H1 (cell line): Measurements from ENCODE around the gene ANAPC2. TPM values are rescaled to one million over a fixed set of nuclear protein-coding genes. Genes with fewer than 3 reads are reported as not detected.

Experiments used
- CTCF ChIA-PET: fragments of 300-600 bp; sonication (Branson Sonifier 250); formaldehyde crosslinking; loops from one replicate; lab custom pipeline; 2021; ENCODE audit not compliant: partially characterized antibody; lab: Charles Lee
- POLR2A ChIA-PET: fragments of 300-600 bp; sonication (Branson Sonifier 250); formaldehyde crosslinking; loops from one replicate; lab custom pipeline; 2021; ENCODE audit warnings: inconsistent platforms; ENCODE audit not compliant: partially characterized antibody; lab: Charles Lee
- DNase-seq, 2 experiments: peaks; one replicate each; pipeline versions ENCODE4 v3.0.0 to v3.0.0-alpha.2; 2010 to 2022; ENCODE audit warnings: low spot score in 2 of 2, low read depth in 1 of 2, mixed read lengths in 1 of 2
- FAIRE-seq: peaks from 2 replicates; lab custom pipeline; 2011; peaks lifted over from hg19 to GRCh38; lab: Jason Lieb, UNC
- H2AFZ ChIP-seq: 2 replicates; pipeline ENCODE4 v1.8.1; 2012; ENCODE audit warnings: low read length, inconsistent platforms
- H2AK5ac ChIP-seq: 2 replicates; pipeline ENCODE4 v1.6.1; 2013; ENCODE audit warnings: low read depth, low read length
- H2BK120ac ChIP-seq: replicated peaks from 2 replicates; pipeline ENCODE3; 2013; ENCODE audit warnings: low read depth, low read length, inconsistent platforms
- H2BK12ac ChIP-seq: 2 replicates; pipeline ENCODE4 v1.6.1; 2013; ENCODE audit warnings: low read depth, low read length
- H2BK15ac ChIP-seq: 2 replicates; pipeline ENCODE4 v1.6.1; 2013; ENCODE audit warnings: low read length
- H2BK20ac ChIP-seq: 2 replicates; pipeline ENCODE4 v1.6.1; 2013; ENCODE audit warnings: low read length
- H2BK5ac ChIP-seq: 2 replicates; pipeline ENCODE4 v1.6.1; 2013; ENCODE audit warnings: low read depth, low read length
- H3K14ac ChIP-seq: 2 replicates; pipeline ENCODE4 v1.6.1; 2013; ENCODE audit warnings: inconsistent platforms; ENCODE audit not compliant: insufficient read length
- H3K18ac ChIP-seq: 2 replicates; pipeline ENCODE4 v1.6.1; 2013; ENCODE audit warnings: low read length; ENCODE audit errors: extremely low read depth
- H3K23ac ChIP-seq: 2 replicates; pipeline ENCODE4 v1.6.1; 2013; ENCODE audit warnings: inconsistent platforms; ENCODE audit not compliant: insufficient read length
- H3K23me2 ChIP-seq: 2 replicates; pipeline ENCODE4 v1.6.1; 2013; ENCODE audit warnings: low read depth, low read length
- H3K27ac ChIP-seq: 2 replicates; pipeline ENCODE4 v1.6.1; 2011; ENCODE audit warnings: low read depth, low read length, inconsistent platforms
- H3K27me3 ChIP-seq, 4 experiments: replicated peaks in 1 of 4; 1 replicate in 1 of 4; 2 replicates in 3 of 4; pipeline versions ENCODE4 v1.6.1 to v1.8.1; 2011 to 2013; ENCODE audit warnings: low read length in 3 of 4, mild to moderate bottlenecking in 3 of 4, inconsistent platforms in 2 of 4, mixed read lengths in 2 of 4, moderate library complexity in 1 of 4; ENCODE audit not compliant: control insufficient read depth in 3 of 4, insufficient read depth in 3 of 4; ENCODE audit errors: extremely low read depth in 1 of 4
- H3K36me3 ChIP-seq, 4 experiments: 2 replicates each; pipeline versions ENCODE4 v1.6.1 to v1.8.1; 2011 to 2013; ENCODE audit warnings: mild to moderate bottlenecking in 4 of 4, low read length in 3 of 4, moderate library complexity in 2 of 4, control low read depth in 1 of 4, inconsistent platforms in 1 of 4; ENCODE audit not compliant: insufficient read depth in 4 of 4, control insufficient read depth in 2 of 4
- H3K4ac ChIP-seq: replicated peaks from 2 replicates; pipeline ENCODE3; 2013; ENCODE audit warnings: low read length, low read depth, mixed read lengths, inconsistent platforms; ENCODE audit not compliant: insufficient read length
- H3K4me1 ChIP-seq, 4 experiments: replicated peaks in 1 of 4; 1 replicate in 1 of 4; 2 replicates in 3 of 4; pipeline versions ENCODE4 v1.6.1 to v1.8.1; 2011 to 2013; ENCODE audit warnings: low read length in 3 of 4, inconsistent platforms in 2 of 4, mixed read lengths in 1 of 4; ENCODE audit not compliant: insufficient read depth in 4 of 4, control insufficient read depth in 3 of 4
- H3K4me2 ChIP-seq, 2 experiments: 2 replicates each; pipeline versions ENCODE4 v1.6.1 to v1.8.1; 2011 to 2013; ENCODE audit warnings: low read depth in 2 of 2, low read length in 2 of 2, control low read depth in 1 of 2, inconsistent platforms in 1 of 2, mild to moderate bottlenecking in 1 of 2; ENCODE audit not compliant: insufficient read depth in 1 of 2
- H3K4me3 ChIP-seq, 4 experiments: fragments of 200-600, 300-600 bp in 1 of 4; sonication (generic), shearing (Covaris generic), sonication (Bioruptor Twin) in 1 of 4; 2 replicates each; pipeline versions ENCODE4 v1.5.1 to v1.8.1; 2011 to 2016; ENCODE audit warnings: low read length in 4 of 4, low read depth in 3 of 4, control low read depth in 2 of 4, inconsistent platforms in 2 of 4, mild to moderate bottlenecking in 2 of 4, mixed read lengths in 1 of 4, moderate library complexity in 1 of 4; ENCODE audit not compliant: insufficient read depth in 2 of 4; ENCODE audit errors: extremely low read depth in 1 of 4
- H3K56ac ChIP-seq: replicated peaks from 2 replicates; pipeline ENCODE3; 2013; ENCODE audit warnings: low read depth, mild to moderate bottlenecking, mixed read lengths, low read length, inconsistent platforms; ENCODE audit not compliant: insufficient read length
- H3K79me1 ChIP-seq: 2 replicates; pipeline ENCODE4 v1.6.1; 2013; ENCODE audit warnings: low read depth, low read length, control low read depth
- H3K79me2 ChIP-seq, 2 experiments: 2 replicates each; pipeline versions ENCODE4 v1.6.1 to v1.8.1; 2012 to 2013; ENCODE audit warnings: low read length in 2 of 2, mild to moderate bottlenecking in 2 of 2, inconsistent platforms in 1 of 2; ENCODE audit not compliant: insufficient read depth in 2 of 2, control insufficient read depth in 1 of 2
- H3K9ac ChIP-seq, 4 experiments: replicated peaks in 1 of 4; 1 replicate in 1 of 4; 2 replicates in 3 of 4; pipeline versions ENCODE4 v1.6.1 to v1.8.1; 2011 to 2013; ENCODE audit warnings: low read depth in 3 of 4, low read length in 3 of 4, control low read depth in 2 of 4, mild to moderate bottlenecking in 2 of 4, moderate library complexity in 2 of 4, inconsistent platforms in 1 of 4; ENCODE audit errors: extremely low read depth in 1 of 4
- H3K9me3 ChIP-seq, 2 experiments: 2 replicates each; pipeline versions ENCODE4 v1.6.1 to v1.8.1; 2012 to 2013; ENCODE audit warnings: mild to moderate bottlenecking in 2 of 2, moderate library complexity in 2 of 2, control low read depth in 1 of 2, inconsistent platforms in 1 of 2, low read depth in 1 of 2, low read length in 1 of 2, mixed read lengths in 1 of 2; ENCODE audit not compliant: insufficient read depth in 2 of 2
- H4K20me1 ChIP-seq, 2 experiments: replicated peaks in 1 of 2; 2 replicates each; pipeline versions ENCODE3 to v1.8.1; 2011 to 2013; ENCODE audit warnings: inconsistent platforms in 2 of 2, low read length in 2 of 2, mild to moderate bottlenecking in 1 of 2; ENCODE audit not compliant: insufficient read depth in 2 of 2, control insufficient read depth in 1 of 2
- H4K5ac ChIP-seq: 2 replicates; pipeline ENCODE4 v1.6.1; 2013; ENCODE audit warnings: low read length, low read depth, mixed read lengths, inconsistent platforms; ENCODE audit not compliant: insufficient read length
- H4K8ac ChIP-seq: 2 replicates; pipeline ENCODE4 v1.8.0; 2013; ENCODE audit warnings: mild to moderate bottlenecking, moderate library complexity, low read length, inconsistent platforms; ENCODE audit not compliant: insufficient read depth; ENCODE audit errors: extremely low read depth
- H4K91ac ChIP-seq: replicated peaks from 2 replicates; pipeline ENCODE3; 2013; ENCODE audit warnings: low read length, mixed read lengths, inconsistent platforms; ENCODE audit not compliant: insufficient read length
- ASH2L ChIP-seq: fragments of 200-600, 300-600 bp; sonication (generic); IDR thresholded peaks from one replicate; pipeline ENCODE4 v1.7.1; 2017; ENCODE audit warnings: low read length
- ATF3 ChIP-seq: IDR thresholded peaks from 2 replicates; pipeline ENCODE4 v1.6.1; 2011; ENCODE audit warnings: low read depth, mild to moderate bottlenecking, low read length; ENCODE audit not compliant: insufficient read depth
- CBX5 ChIP-seq: fragments of 300-800, 300-1000 bp; sonication (generic); IDR thresholded peaks from 2 replicates; pipeline ENCODE4 v1.7.1; 2016; ENCODE audit warnings: antibody characterized with exemption, low read length, low read depth
- CBX8 ChIP-seq: fragments of 300-800, 300-1000 bp; sonication (generic); IDR thresholded peaks from 2 replicates; pipeline ENCODE4 v1.7.1; 2016; ENCODE audit warnings: low read depth, low read length, borderline replicate concordance
- JUND ChIP-seq: IDR thresholded peaks from 2 replicates; pipeline ENCODE4 v1.6.1; 2011; ENCODE audit warnings: mild to moderate bottlenecking, improper control_type of control experiment, low read length
- MAX ChIP-seq: IDR thresholded peaks from 2 replicates; pipeline ENCODE4 v1.6.1; 2012; ENCODE audit warnings: inconsistent platforms
- NRF1 ChIP-seq: IDR thresholded peaks from 2 replicates; pipeline ENCODE4 v1.6.1; 2011; ENCODE audit warnings: mild to moderate bottlenecking, low read depth, low read length, improper control_type of control experiment
- POLR2AphosphoS5 ChIP-seq: IDR thresholded peaks from 2 replicates; pipeline ENCODE4 v1.6.1; 2011; ENCODE audit warnings: low read depth, low read length
- RNF2 ChIP-seq: fragments of 200-900, 300-1000 bp; sonication (generic); IDR thresholded peaks from 2 replicates; pipeline ENCODE4 v1.7.1; 2016; ENCODE audit warnings: borderline replicate concordance, low read depth, mild to moderate bottlenecking, antibody characterized with exemption, low read length; ENCODE audit not compliant: poor library complexity, severe bottlenecking; ENCODE audit errors: missing control alignments
- SAP30 ChIP-seq: fragments of 300-600 bp; sonication (generic); IDR thresholded peaks from 2 replicates; pipeline ENCODE4 v1.7.1; 2012; ENCODE audit warnings: low read length, moderate library complexity, mild to moderate bottlenecking, inconsistent platforms; ENCODE audit not compliant: insufficient read depth, insufficient replicate concordance
- SRF ChIP-seq: IDR thresholded peaks from 2 replicates; pipeline ENCODE4 v1.6.1; 2011; ENCODE audit warnings: mild to moderate bottlenecking, low read depth, low read length, moderate library complexity
- TCF12 ChIP-seq: IDR thresholded peaks from 2 replicates; pipeline ENCODE4 v1.6.1; 2011; ENCODE audit warnings: low read depth, mild to moderate bottlenecking, low read length
- TEAD4 ChIP-seq: IDR thresholded peaks from 2 replicates; pipeline ENCODE4 v1.6.1; 2012; ENCODE audit warnings: low read depth, low read length, inconsistent platforms, mixed read lengths
- WGBS, 2 experiments: shearing (Covaris generic) in 1 of 2; methylation state at CpG; one replicate each; pipeline versions ENCODE4 v1.1.6 to v1.1.7; 2013 to 2015; ENCODE audit warnings: low lambda C conversion rate in 2 of 2, mixed read lengths in 2 of 2, inconsistent platforms in 1 of 2, low coverage in 1 of 2, missing lambda C conversion rate in 1 of 2; ENCODE audit not compliant: insufficient replicate concordance in 2 of 2, insufficient coverage in 1 of 2, insufficient read length in 1 of 2; ENCODE audit errors: extremely low coverage in 1 of 2, missing lambda C conversion rate in 1 of 2; 5-methylcytosine and 5-hydroxymethylcytosine counted together
- polyA plus RNA-seq, 7 experiments: library from polyadenylated mRNA; depleted of rRNA in 3 of 7; stranded (reverse) in 5 of 7; unstranded in 2 of 7; fragments of >200 nt in 5 of 7; fragments of 200-250 nt in 2 of 7; gene quantifications; 1 replicate in 5 of 7; 2 replicates in 1 of 7; 4 replicates in 1 of 7; pipeline versions ENCODE4 v1.2.1 to v1.2.3, GENCODE V29; 2011 to 2013; ENCODE audit warnings: missing spikeins in 2 of 7, mixed read lengths in 2 of 7
- total RNA-seq: library from RNA; stranded (reverse); fragmentation: NEBNext Ultra II Directional; extraction: Animal tissue kit (Norgen Biotek cat#: 25700); gene quantifications from 2 replicates; pipeline ENCODE4 v1.2.1, GENCODE V29; 2021

Gene ANAPC2
- total and polyA plus RNA-seq, 2 of the 8 experiments (the other 6 are each of a cell fraction or from before 2014, with no cell fraction given), result 30.2 to 37.7 TPM

- Histone ChIP-seq H3K27me3 (no peaks in the 10 kb centered on the region), H2BK5ac (peak overlapping the region; percentile 60; the same call in 1 of the 2 replicates), H3K4me2 (no peak overlapping the region), H3K23me2 (peaks cover 2% of the 10 kb centered on the region; the same call in 1 of the 2 replicates), H2AK5ac (no peak overlapping the region), H3K56ac (no peak overlapping the region), H4K5ac (no peak overlapping the region), H3K79me2 (peaks cover 0 to 29% of the 10 kb centered on the region in 2 experiments; a peak in 1 of 4 replicates), H3K9ac (no peak overlapping the region), H2BK12ac (no peak overlapping the region), H3K27ac (no peak overlapping the region), H3K9me3 (no peaks in the 10 kb centered on the region), H4K91ac (no peak overlapping the region), H3K4ac (no peak overlapping the region), H2BK15ac (no peak overlapping the region), H3K4me1 (peaks cover 0 to 26% (median 11%) of the 10 kb centered on the region in 4 experiments; a peak in 6 of 7 replicates), H3K4me3 (no peak overlapping the region), H3K18ac (no peak overlapping the region), H2AFZ (no peak overlapping the region), H4K8ac (no peak overlapping the region), H3K14ac (no peak overlapping the region), H4K20me1 (peaks cover 15 to 33% of the 10 kb centered on the region in 2 experiments), H3K23ac (no peak overlapping the region), H2BK120ac (no peak overlapping the region), H3K79me1 (peaks cover 20% of the 10 kb centered on the region), H2BK20ac (no peak overlapping the region), H3K36me3 (peaks cover 0 to 4% (median 1%) of the 10 kb centered on the region in 4 experiments; a peak in 2 of 8 replicates)
- 97% methylated on average over 11 of the region's 14 CpGs; no CpG with 5 or more reads in 1 of the 2 experiments for WGBS, 2 experiments
- DNase-seq (no peak), FAIRE-seq (no peak)
- TF ChIP-seq POLR2AphosphoS5 (no peak), TCF12 (no peak), NRF1 (no peak), SRF (no peak), ATF3 (no peak), CBX5 (no peak), RNF2 (no peak), CBX8 (no peak), MAX (no peak), SAP30 (no peak), ASH2L (no peak), JUND (no peak), TEAD4 (no peak)
- POLR2A ChIA-PET, result interaction anchor here (0.9 to 11.0 kb wide), 6 partner anchors 8 to 47 kb away, joined by 3 to 107 read pairs (median 4); partner anchors contain the start of genes NDOR1, TMEM203 and TUBB4B
- CTCF ChIA-PET, result interaction anchor here (1.7 to 14.0 kb wide), 5 partner anchors 11 to 76 kb away, joined by 6 to 204 read pairs (median 16); partner anchors contain the start of genes CYSRT1, NDOR1, RNF208 and RNF224
Measured at GRCh38 chr9:137193771-137194170, 5.4 kb upstream of the ANAPC2 start.
